GM19043 (cell line): ENCODE results near the gene PTGR3.

Experiments used
- ATAC-seq: cut with Tn5 transposase; IDR thresholded peaks from one replicate; pipeline ENCODE4 v1.9.1; 2021; ENCODE audit warnings: low read depth; ENCODE audit not compliant: unreplicated experiment

Gene PTGR3, protein sequence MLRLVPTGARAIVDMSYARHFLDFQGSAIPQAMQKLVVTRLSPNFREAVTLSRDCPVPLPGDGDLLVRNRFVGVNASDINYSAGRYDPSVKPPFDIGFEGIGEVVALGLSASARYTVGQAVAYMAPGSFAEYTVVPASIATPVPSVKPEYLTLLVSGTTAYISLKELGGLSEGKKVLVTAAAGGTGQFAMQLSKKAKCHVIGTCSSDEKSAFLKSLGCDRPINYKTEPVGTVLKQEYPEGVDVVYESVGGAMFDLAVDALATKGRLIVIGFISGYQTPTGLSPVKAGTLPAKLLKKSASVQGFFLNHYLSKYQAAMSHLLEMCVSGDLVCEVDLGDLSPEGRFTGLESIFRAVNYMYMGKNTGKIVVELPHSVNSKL

DNA sequence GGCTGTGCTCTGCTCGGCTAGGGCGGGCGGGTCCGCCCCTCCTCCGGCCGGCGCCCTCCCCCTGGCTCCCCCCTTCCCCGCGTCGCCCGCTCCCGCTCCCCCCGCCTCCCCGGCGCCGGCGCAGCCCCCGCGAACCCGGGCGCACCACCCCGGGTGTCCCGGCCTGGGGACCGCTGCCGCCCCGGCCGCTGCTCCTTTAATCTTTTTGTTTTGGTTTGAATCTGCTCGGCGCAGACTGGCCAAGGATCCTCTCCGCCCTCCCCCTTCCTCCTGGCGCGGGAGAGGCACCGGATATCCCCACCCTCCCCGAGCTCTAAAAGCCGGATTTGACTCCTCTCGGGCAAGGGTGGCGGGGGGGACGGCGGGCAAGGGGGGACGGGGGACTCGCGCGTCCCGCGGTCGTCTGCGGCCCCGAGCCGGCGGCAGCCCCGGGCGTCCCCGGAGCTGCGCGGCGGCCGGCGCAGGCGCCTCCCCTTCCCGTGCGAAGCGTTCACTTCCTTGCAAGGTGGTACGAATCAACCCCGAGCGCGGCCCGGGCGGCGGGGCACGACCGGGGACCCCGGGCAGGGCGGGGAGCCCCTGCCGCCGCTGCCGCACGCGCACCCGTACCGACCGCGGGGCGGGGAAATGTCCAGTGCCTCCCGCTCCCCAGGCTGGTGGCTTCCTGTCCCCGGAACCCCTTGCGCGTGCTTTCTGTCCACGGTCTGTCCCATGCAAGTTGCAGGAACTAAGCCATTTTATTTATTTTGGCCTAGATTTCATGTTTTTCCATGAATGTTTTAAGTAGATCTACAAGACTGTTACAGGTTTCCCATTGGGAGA is at the start of gene PTGR3:
Gene PTGR3, minus strand, starts transcription at position 11 of the 822 bp plus-strand sequence. CDS start 81 bp downstream, outside the sequence.
- ATAC-seq = peak; percentile 43

DNA sequence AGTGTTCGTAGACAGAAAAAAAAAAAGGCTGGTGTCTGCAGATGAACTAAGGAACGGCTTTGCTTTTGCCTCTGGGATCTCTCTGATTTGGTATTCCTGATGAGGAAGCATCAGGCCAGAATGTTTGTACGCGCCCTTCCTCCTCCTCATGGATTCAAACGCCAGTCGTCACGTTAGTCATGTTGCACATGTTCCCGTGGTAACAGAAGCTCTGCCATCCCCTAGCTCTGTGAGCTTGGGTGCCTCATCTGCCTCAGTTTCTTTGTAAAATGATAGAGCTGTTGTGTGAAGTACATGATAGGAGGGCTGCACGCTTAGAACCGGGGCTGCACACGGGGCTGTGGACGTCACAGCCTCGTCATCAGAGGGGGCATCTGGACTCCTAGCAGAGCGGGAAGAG is 48.7 kb upstream of the PTGR3 start:
- ATAC-seq = no peak

GRCh38 chr18:75256376-75256775 is 47.4 kb upstream of the PTGR3 start:
- no peak for ATAC-seq

- ATAC-seq = no peak
Measured at GRCh38 chr18:75255094-75255493, 46.2 kb upstream of the PTGR3 start.

- no peak for ATAC-seq
Measured at GRCh38 chr18:75253784-75254183, 44.8 kb upstream of the PTGR3 start.

GRCh38 chr18:75253043-75253442 is 44.1 kb upstream of the PTGR3 start:
- ATAC-seq = no peak

GRCh38 chr18:75252136-75252535 is 43.2 kb upstream of the PTGR3 start:
- ATAC-seq = no peak

DNA sequence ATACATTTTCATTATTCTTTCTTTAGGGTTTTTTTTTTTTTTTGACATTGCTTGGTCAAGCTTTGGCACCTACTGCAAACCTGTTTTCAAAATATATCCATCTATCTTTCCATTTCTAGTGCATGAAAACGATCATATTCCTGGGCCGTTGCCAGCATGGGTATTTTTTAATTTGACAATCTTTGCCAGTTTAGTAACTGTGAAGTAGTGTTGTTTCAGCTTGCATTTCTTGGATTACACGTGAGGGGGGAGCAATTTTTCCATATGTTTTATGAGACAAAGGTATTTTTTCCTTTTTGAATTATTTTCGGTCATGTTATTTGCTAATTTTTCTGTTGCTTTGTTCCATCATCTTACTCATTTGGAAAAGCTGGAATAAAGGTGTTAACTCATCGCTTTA is 42.5 kb upstream of the PTGR3 start:
- ATAC-seq = no peak

DNA sequence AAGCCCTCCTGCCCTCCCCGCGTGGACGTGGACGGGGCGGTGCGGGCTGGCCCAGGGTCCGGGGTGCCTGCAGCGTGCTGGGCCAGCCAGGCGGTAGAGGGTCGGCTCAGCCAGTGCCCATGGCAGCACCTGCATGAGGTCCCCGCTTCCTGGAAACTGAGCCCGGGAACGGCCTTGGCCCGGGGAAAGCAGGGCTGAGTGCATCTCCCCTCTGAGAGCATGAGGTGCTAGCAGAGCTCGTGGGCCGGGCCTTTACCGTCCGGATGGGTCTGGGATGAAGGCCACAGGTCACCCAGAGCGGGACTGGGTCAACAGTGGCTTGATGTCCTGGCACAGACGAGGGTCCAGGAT is 41.5 kb upstream of the PTGR3 start:
- no peak for ATAC-seq

GRCh38 chr18:75249672-75250470 is 40.9 kb upstream of the PTGR3 start:
- ATAC-seq = no peak

GRCh38 chr18:75249175-75249518 is 40.2 kb upstream of the PTGR3 start:
- no peak for ATAC-seq

GRCh38 chr18:75248426-75249174 is 39.7 kb upstream of the PTGR3 start:
- no peak for ATAC-seq

DNA sequence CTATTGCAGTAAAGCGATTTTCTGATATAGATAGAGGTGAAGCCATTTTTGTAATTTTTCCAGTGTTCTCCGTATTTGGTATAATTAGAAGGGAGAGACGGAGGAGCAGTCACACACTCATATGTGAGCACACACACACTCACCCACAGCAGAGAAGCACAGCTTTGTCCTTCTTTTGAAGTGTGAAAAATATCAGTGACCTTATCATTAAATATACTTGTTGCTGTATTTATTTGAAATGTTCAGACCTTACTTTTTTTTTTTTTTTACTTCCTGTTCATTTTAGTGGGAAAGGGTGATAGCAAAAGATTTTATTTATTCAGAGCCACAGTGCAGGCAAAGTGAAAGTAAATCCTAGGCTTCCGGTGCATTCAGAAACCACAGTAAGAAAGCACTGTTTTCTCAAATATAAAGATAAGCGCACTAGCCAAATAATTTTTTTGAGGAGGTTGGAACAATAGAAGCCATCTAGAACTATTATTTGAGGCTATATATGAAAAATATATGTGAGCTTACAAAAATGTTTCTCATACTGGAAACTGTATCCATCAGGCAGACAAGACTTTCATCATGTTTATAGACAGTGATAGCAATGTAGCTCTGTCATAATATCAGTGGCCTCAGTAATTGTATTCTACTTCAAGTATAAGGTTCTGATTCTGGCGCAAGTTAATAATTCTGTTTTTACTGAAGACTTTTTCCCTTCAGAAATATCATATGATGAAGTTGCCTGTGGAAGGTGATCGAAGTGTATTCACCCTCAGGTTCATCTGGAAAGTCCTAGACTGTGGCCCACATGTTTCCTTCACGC is 38.9 kb upstream of the PTGR3 start:
- ATAC-seq = no peak

GRCh38 chr18:75246721-75247610 is 38.0 kb upstream of the PTGR3 start:
- no peak for ATAC-seq

DNA sequence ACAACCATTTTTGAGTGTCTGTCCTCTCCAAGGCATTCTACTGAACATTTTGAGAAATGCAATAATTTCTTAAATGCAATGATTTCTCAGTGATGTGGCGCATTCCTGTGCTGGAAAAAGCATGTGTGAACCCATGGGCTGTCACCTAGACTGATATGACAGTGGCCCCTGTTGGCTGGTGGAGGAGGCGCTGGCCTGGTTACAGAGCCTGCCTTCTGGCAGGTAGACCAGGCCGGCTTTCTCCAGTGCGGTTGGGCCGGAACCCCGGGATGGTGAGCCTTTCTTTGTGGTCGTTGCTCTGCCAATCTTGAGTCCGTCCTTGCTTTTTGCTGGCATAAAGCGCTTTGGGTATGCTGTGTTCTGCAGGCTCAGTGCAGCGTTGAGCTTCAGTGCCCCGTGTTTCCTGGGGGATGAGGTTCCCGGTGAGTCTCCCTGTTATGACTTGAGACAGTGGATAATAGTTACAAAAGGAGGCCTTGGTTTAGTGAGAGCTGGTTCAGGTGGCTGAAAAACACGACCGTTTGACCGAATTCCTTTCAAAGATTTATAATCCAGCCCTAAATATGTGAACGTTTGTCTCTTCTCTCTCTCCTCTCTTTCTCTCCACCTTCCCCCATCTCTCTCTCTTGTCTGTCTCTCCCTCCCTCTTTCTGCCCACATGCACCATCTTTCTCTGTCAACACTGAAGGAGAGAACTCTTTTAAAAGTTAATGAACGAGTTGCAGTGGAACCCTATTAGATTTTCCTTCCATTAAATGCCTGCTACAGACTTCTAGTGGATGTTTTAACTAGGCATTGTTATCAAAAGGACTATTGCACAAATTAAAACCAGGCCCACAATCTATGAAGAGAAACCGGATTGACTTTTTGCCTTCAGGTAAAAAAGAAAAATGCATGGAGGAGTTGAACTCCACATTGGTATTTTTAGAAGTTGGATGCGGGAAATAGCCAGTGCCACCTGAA is 35.7 kb upstream of the PTGR3 start:
- no peak for ATAC-seq

DNA sequence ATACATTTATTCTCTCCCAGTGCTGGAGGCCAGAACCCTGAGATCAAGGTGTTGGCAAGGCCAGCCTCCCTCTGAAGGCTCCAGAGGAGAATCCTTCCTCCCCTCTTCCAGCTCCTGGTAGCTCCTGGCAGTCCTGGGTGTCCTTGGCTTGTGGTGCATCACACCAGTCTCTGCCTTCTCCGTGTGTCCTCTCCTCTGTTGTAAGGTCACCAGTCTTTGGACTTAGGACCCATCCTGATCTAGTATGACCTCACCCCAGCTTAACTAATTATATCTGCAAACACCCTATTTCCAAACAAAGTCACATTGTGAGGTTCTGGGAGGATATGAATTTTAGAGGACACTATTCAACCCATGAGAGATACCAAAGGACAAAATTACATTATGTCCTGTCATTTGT is 32.8 kb upstream of the PTGR3 start:
- no peak for ATAC-seq

GRCh38 chr18:75240433-75240832 is 31.5 kb upstream of the PTGR3 start:
- ATAC-seq = no peak

GRCh38 chr18:75238786-75239185 is 29.8 kb upstream of the PTGR3 start:
- ATAC-seq = no peak
